ENCODE measurements around the gene KCP.
"Not testable (repeated sequence)": the region's sequence is repeated elsewhere in the genome, so short reads cannot be mapped to it uniquely, and the experiment has no call there.

Gene KCP

GRCh38 chr7:128919881-128920799, 9.6 kb upstream of the KCP start:
- DNase-seq = no peak

- DNase-seq = no peak
Measured at GRCh38 chr7:128919241-128919640, 8.7 kb upstream of the KCP start.

- no peak for DNase-seq
Measured at GRCh38 chr7:128918016-128918665, 7.6 kb upstream of the KCP start.

DNA sequence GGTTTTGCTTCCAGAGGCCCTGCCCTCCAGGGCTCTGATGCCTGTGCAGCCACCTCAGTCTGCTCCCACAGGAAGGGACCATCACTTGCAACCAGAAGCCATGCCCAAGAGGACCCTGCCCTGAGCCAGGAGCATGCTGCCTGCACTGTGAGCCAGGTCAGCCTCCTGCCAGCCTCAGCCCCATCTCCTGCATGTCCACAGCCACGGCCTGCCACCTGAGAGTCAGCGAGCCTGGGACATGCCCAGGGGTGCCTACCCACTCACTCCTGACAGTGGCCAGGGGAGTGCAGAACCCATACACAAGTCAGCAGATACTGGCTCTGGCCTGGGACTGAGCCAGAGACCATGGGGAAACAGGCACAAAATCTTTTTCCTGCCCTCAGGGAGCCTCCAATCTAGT, 6.6 kb upstream of the KCP start:
- DNase-seq = no peak

- DNase-seq = no peak
Measured at GRCh38 chr7:128916643-128916915, 6.1 kb upstream of the KCP start.

DNA sequence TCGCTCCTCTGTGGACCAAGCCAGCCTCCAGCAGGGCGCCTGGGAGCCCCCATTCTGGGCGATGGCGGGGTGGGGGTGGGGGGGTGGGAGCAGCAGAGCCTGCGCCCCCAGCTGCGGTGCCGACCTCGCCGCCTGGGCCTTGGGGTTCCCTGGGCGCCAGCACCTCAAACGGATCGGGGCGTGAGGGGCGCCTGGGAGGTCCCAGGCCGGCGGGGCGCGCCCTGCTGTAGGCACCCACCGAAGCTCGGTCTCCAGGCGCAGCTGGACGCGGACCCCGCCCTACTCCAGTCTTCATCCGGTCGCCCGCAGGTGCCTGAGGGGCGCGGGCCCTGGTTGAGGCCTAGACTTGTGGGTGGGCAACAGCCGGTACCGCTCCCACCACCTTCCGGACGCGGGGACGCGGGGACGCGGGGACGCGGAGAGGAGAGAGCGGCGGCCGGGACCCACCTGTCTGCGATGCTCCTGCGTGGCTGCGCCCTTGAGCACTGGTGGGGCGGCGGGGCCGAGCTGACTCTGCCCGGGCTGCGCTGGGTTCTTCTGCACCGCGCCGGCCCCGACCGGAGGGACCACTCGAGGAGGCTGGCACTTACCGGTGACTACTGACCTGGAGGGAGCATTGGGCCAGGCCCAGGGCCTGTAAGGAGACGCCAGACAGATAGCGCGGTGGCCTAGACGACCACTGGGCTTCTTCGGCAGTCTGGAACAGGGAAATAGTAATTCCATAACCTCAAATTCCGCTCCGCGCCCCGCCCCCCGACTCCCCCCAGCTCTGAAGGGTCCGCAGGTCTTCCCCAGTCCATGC, 5.5 kb upstream of the KCP start:
- no peak for DNase-seq

DNA sequence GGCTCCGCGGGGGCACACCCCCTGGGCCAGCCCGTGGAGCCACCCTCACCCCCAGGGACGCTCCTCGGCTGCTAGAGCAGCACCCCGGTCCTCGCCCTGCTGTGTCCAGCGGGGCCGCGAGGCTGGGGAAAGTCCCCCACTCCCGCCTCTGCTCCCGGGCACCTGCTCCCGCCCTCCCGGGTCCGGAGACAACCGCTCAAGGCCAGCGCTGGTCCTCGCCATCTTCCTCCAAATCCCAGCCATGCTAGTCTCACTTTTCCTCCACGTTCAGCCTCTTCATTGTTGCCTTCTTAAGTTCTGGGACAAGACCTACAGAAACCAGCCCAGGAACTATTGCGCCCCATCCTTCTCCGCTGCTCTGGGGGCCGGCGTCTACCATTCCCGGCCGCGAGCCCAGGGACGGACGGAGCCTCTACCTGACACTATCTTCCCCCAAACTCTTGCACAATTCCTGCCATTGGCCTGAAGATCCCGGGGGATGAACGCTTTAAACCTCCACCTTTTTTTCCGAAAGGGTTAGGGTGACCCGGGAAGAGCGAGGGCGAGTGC, 4.8 kb upstream of the KCP start:
- DNase-seq = no peak

DNA sequence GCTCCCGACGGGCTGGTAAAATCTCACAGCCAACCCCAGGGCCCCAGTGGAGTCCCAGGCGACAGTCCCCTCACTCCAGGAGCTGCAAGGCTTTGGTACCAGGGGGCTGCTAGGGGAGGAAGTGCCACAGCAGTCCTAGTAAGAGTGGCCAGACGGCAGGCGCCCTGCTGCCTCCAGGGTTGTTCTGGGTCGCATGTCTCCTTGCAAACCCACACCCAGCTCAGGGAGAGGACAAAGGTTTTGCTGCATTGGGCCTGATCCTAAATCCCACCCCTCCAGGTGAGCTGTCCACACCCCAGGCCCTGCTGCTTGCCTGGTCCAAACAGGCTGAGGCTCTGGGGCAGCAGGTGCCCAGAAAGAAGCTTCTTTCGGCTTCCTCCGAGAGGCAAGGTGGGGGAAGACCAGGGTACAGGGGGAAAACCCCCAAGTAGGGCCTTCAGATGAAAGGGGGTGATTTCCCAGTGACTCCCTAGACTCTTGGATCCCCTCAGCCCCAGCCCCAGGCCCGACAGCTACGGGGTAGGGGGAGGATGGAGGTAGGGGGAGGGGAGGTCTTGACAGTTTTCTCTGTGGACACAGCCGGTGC, 4.2 kb upstream of the KCP start:
- DNase-seq = no peak

DNA sequence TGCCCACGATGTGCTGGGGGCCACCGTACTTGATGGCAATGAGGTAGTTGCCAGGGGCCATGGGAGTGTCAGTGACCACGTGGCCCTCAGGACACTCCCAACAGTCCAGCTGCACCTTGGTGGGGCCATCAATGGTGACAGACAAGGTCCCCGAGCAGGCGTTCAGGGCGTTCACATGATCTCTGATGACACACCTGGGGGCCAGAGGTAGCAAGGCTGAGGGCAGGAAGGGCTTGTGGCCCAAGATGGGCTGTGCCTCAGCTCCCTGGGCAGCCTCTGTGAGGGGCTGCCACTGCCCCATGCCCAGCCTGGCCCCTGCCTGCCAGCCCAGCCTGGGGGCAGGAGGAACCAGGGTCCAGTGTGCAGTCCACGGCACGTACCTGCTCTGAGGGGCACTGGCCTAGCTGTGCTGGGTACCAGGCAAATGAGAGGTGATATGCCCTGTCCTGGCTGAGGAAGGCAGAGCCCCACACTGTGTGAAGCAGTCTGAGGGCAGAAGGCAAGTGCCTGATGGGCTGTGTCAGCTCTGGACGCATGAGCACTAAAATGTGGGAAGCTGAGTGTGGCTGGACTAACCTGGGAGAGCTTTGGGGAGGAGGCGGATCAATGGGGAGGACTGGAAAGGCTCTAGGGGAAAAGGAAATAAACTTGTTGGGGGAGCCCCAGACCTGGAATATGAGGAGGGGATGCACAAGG, 3.5 kb upstream of the KCP start:
- no peak for DNase-seq

DNA sequence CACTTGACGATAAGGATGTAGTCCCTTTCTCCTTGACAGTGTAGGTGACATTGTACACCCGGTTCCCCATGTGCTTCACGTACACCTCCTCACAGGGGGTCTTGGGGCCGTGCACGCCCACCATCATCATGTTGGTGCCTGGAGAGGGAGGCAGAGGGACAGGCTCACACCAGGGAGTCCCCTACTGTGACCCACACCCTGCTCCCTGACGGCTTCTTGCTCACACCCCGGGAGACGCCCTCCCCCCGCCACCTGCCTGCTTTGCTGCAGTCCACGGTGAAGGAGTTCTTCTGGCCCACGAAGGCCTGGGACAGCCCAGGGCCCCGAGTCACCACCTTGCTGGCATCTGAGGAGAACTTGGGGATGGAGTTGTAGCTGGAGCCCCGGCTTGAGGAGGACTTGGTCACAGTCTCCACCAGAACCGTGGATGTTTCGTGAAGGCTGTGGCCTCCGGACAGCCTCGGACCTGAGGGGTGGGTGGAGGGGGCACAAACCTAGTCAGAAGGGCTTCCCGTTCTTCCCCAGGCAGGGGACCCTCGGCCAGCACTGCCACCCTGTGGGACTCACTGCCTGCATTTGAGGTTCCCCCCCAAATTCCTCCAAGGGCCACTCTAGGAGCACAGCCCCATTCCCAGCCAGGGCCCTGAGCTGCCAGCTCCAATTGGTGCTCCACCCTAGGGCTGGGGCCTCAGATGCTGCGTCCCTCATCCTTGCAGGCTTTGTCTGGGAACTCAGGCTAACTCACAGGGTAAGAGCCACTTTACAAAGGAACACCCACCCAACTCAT, 2.4 kb upstream of the KCP start:
- DNase-seq = not testable (repeated sequence)

GRCh38 chr7:128912281-128912680, 1.8 kb upstream of the KCP start:
- DNase-seq = no peak

- no peak for DNase-seq
Measured at GRCh38 chr7:128911423-128912031, 1.0 kb upstream of the KCP start.

DNA sequence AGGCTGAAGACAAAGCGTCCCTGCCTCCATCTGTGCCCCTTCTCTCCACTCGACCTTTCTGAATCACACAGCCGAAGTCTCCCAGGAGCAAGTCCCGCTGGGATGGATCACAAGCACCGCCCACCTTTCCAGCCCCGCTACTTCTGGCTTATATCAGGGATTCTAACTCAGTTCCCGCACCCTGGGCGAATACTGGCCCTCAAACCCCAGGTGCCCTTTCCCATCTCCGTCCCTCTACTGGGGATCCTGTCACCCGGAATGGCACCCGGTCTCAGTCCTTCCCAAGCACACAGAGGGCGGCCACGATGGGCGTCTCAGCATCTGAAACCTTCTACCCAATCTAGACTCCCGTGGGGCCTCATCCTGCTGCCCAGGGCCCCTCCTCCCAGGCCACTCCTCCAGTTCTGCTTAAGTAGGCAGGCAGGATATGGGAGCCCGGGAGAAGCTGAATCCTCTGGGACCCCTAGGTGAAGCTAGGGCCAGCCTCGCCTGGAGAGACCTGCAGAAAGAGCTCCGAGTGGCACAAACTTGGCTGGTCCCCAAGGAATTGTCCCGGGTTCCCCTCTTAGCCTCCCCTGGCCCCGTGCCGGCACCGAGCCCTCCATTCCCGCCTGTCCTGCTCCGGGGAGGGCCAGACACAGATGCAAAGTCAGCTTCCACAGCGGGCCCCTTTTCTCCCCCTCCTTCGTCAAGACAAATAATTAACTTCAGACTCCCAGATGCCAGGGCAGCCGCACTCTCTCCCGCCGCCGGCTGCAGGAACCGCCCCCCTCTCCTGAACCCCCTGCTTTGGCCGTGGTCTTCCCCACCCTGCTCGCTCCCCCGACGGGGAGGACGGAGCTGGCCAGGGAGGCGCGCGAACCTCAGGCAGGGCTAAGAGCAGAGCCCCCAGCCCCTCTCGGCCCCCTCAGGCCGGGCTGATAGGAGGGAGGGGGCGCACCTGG, 612 bp downstream of the KCP start:
- DNase-seq = no peak

- no peak for DNase-seq
Measured at GRCh38 chr7:128908750-128909624, 1.5 kb downstream of the KCP start.

GRCh38 chr7:128906766-128907559, 3.5 kb downstream of the KCP start:
- DNase-seq = no peak

DNA sequence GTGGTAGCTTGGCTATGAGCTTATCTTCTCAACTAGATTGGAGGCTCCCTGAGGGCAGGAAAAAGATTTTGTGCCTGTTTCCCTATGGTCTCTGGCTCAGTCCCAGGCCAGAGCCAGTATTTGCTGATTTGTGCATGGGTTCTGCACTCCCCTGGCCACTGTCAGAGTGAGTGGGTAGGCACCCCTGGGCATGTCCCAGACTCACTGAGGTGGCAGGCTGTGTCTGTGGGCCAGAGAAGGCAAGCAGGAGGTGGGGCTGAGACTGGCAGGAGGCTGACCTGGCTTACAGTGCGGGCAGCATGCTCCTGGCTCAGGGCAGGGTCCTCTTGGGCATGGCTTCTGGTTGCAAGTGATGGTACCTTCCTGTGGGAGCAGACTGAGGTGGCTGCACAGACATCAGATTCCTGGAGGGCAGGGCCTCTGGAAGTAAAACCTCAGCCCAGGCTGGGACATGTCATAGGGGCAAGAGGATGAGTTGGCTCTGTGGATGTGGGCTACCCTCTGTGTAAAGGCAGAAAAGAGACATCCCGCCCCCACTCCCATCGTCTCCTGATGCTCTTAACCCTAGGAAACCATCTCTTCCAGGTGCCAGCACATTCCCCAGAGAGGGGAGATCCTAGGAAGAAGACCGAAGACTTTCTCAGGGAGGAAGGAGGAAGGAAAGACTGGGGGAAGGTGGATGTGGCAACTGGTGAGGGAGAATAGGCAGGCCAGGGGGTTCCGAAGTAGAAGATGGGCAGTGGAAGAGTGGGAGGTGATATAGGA, 4.3 kb downstream of the KCP start:
- no peak for DNase-seq

All from activated CD4-positive, CD25-positive, alpha-beta regulatory T cell (primary cell).